Stimulated activated CD8-positive, alpha-beta memory T cell treated with anti-CD3 and anti-CD28 coated beads, Interleukin-12 subunit alpha, Interleukin-12 subunit beta, amount 100 ng/mL, for 4 hours (primary cell): Measurements from ENCODE around the gene CDK19.

Experiments used
- DNase-seq: peaks from one replicate; pipeline ENCODE4 v3.0.0-alpha.2; 2020; ENCODE audit warnings: low read depth

Gene CDK19

GRCh38 chr6:110575925-110576463, 239.3 kb downstream of the CDK19 start:
- no peak for DNase-seq

GRCh38 chr6:110574817-110575216, 240.5 kb downstream of the CDK19 start:
- no peak for DNase-seq

GRCh38 chr6:110573537-110573936, 241.7 kb downstream of the CDK19 start:
- DNase-seq, result no peak

GRCh38 chr6:110573136-110573535, 242.1 kb downstream of the CDK19 start:
- no peak for DNase-seq

GRCh38 chr6:110567957-110568696, 247.1 kb downstream of the CDK19 start:
- no peak for DNase-seq

- no peak for DNase-seq
Measured at GRCh38 chr6:110566346-110567125, 248.7 kb downstream of the CDK19 start.

- DNase-seq, result no peak
Measured at GRCh38 chr6:110564703-110565421, 250.4 kb downstream of the CDK19 start.

- no peak for DNase-seq
Measured at GRCh38 chr6:110563711-110564110, 251.6 kb downstream of the CDK19 start.

GRCh38 chr6:110562316-110562915, 252.9 kb downstream of the CDK19 start:
- DNase-seq, result no peak

- no peak for DNase-seq
Measured at GRCh38 chr6:110561696-110562095, 253.6 kb downstream of the CDK19 start.

- no peak for DNase-seq
Measured at GRCh38 chr6:110561008-110561396, 254.3 kb downstream of the CDK19 start.

- DNase-seq, result no peak
Measured at GRCh38 chr6:110560239-110561007, 254.8 kb downstream of the CDK19 start.
